ENCODE measurements around the gene EIF5A2.

Gene EIF5A2

GRCh38 chr3:170910542-170910941 is 2.1 kb upstream of the EIF5A2 start:
- Histone ChIP-seq H3K27ac (ENCODE audit: low read length) (no peak overlapping the region), H3K9ac (ENCODE audit: low read length) (no peak overlapping the region), H4K20me1 (ENCODE audit: insufficient read depth, low read length) (no peaks in the 10 kb centered on the region), H3K27me3 (ENCODE audit: low read depth, low read length) (no peaks in the 10 kb centered on the region), H3K79me2 (ENCODE audit: low read length) (no peaks in the 10 kb centered on the region; the same call in 1 of the 2 replicates), H3K4me3 (ENCODE audit: low read length) (no peak overlapping the region), H3K9me3 (ENCODE audit: insufficient read depth, low read length) (peaks cover 4% of the 10 kb centered on the region; the same call in 1 of the 2 replicates), H2AFZ (ENCODE audit: low read depth, low read length) (no peak overlapping the region), H3K36me3 (replicated peaks; ENCODE audit: low read depth, low read length) (peaks cover 3% of the 10 kb centered on the region), H3K4me1 (ENCODE audit: low read length) (peaks cover 16% of the 10 kb centered on the region), H3K4me2 (ENCODE audit: low read length) (no peak overlapping the region)
- TF ChIP-seq, protein P1, sequence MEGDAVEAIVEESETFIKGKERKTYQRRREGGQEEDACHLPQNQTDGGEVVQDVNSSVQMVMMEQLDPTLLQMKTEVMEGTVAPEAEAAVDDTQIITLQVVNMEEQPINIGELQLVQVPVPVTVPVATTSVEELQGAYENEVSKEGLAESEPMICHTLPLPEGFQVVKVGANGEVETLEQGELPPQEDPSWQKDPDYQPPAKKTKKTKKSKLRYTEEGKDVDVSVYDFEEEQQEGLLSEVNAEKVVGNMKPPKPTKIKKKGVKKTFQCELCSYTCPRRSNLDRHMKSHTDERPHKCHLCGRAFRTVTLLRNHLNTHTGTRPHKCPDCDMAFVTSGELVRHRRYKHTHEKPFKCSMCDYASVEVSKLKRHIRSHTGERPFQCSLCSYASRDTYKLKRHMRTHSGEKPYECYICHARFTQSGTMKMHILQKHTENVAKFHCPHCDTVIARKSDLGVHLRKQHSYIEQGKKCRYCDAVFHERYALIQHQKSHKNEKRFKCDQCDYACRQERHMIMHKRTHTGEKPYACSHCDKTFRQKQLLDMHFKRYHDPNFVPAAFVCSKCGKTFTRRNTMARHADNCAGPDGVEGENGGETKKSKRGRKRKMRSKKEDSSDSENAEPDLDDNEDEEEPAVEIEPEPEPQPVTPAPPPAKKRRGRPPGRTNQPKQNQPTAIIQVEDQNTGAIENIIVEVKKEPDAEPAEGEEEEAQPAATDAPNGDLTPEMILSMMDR (IDR thresholded peaks at IDR 0.05; ENCODE audit: low read depth, low read length) = no peak
- TF ChIP-seq EZH2phosphoT487 (IDR thresholded peaks at IDR 0.05; ENCODE audit: low read depth) = no peak

GRCh38 chr3:170909129-170909903 is 879 bp upstream of the EIF5A2 start:
- TF ChIP-seq EZH2phosphoT487 (IDR thresholded peaks at IDR 0.05; ENCODE audit: low read depth) = no peak
- TF ChIP-seq, protein P1 (IDR thresholded peaks at IDR 0.05; ENCODE audit: low read depth, low read length) = no peak
- H3K9ac ChIP-seq (ENCODE audit: low read length) = no peak overlapping the region
- no peaks in the 10 kb centered on the region for H3K27me3 ChIP-seq (ENCODE audit: low read depth, low read length)
- peak overlapping the region; percentile 99; the same call in 1 of the 2 replicates for H3K4me2 ChIP-seq (ENCODE audit: low read length)
- peaks cover 3% of the 10 kb centered on the region for H3K36me3 ChIP-seq (replicated peaks; ENCODE audit: low read depth, low read length)
- H3K9me3 ChIP-seq (ENCODE audit: insufficient read depth, low read length) = peaks cover 4% of the 10 kb centered on the region; the same call in 1 of the 2 replicates
- peak overlapping the region; percentile 85; the same call in 1 of the 2 replicates for H3K4me3 ChIP-seq (ENCODE audit: low read length)
- peak overlapping the region; percentile 85 for H2AFZ ChIP-seq (ENCODE audit: low read depth, low read length)
- peaks cover 16% of the 10 kb centered on the region for H3K4me1 ChIP-seq (ENCODE audit: low read length)
- H3K27ac ChIP-seq (ENCODE audit: low read length) = no peak overlapping the region
- H4K20me1 ChIP-seq (ENCODE audit: insufficient read depth, low read length) = no peaks in the 10 kb centered on the region
- no peaks in the 10 kb centered on the region; the same call in 1 of the 2 replicates for H3K79me2 ChIP-seq (ENCODE audit: low read length)

- Histone ChIP-seq H4K20me1 (ENCODE audit: insufficient read depth, low read length) (no peaks in the 10 kb centered on the region), H3K79me2 (ENCODE audit: low read length) (no peaks in the 10 kb centered on the region; the same call in 1 of the 2 replicates), H3K4me1 (ENCODE audit: low read length) (peaks cover 16% of the 10 kb centered on the region), H3K4me3 (ENCODE audit: low read length) (peak overlapping the region; percentile 85), H3K4me2 (ENCODE audit: low read length) (peak overlapping the region; percentile 99), H3K27me3 (ENCODE audit: low read depth, low read length) (no peaks in the 10 kb centered on the region), H3K27ac (ENCODE audit: low read length) (no peak overlapping the region), H3K9ac (ENCODE audit: low read length) (peak overlapping the region; percentile 75), H3K36me3 (replicated peaks; ENCODE audit: low read depth, low read length) (peaks cover 3% of the 10 kb centered on the region), H2AFZ (ENCODE audit: low read depth, low read length) (peak overlapping the region; percentile 70), H3K9me3 (ENCODE audit: insufficient read depth, low read length) (peaks cover 4% of the 10 kb centered on the region; the same call in 1 of the 2 replicates)
- TF ChIP-seq, protein P1 (IDR thresholded peaks at IDR 0.05; ENCODE audit: low read depth, low read length) = no peak
- TF ChIP-seq EZH2phosphoT487 (IDR thresholded peaks at IDR 0.05; ENCODE audit: low read depth) = no peak
These were observed 701 bp downstream of the EIF5A2 start for GRCh38 chr3:170907637-170908234.

DNA sequence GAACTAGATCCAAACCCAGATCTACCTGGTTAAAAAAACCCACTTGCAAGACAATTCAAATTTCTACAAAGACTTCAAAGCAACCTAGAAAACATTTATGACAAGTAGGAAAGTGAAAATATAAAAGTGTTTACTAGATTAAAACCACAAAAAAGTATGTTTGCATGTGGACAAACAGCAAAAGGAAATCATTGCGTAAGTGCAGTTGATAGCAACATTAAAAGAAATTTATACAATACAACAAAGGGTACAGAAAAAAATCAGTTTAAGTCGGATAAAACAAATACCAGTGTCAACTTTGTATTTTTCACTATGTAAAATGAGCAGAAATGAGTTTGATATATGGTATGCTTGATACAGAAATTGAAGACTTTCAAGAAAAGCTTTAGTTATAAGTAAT is 2.6 kb downstream of the EIF5A2 start:
- no peak overlapping the region for H3K4me3 ChIP-seq (ENCODE audit: low read length)
- H3K4me2 ChIP-seq (ENCODE audit: low read length) = no peak overlapping the region
- no peak overlapping the region for H3K9ac ChIP-seq (ENCODE audit: low read length)
- no peak overlapping the region for H2AFZ ChIP-seq (ENCODE audit: low read depth, low read length)
- H3K27ac ChIP-seq (ENCODE audit: low read length) = no peak overlapping the region
- TF ChIP-seq EZH2phosphoT487 (IDR thresholded peaks at IDR 0.05; ENCODE audit: low read depth) = no peak
- TF ChIP-seq, protein P1 (IDR thresholded peaks at IDR 0.05; ENCODE audit: low read depth, low read length) = no peak
- peaks cover 2% of the 10 kb centered on the region for H3K36me3 ChIP-seq (replicated peaks; ENCODE audit: low read depth, low read length)
- peaks cover 3% of the 10 kb centered on the region; the same call in 1 of the 2 replicates for H3K9me3 ChIP-seq (ENCODE audit: insufficient read depth, low read length)
- H4K20me1 ChIP-seq (ENCODE audit: insufficient read depth, low read length) = no peaks in the 10 kb centered on the region
- H3K4me1 ChIP-seq (ENCODE audit: low read length) = peaks cover 16% of the 10 kb centered on the region
- no peaks in the 10 kb centered on the region for H3K27me3 ChIP-seq (ENCODE audit: low read depth, low read length)
- H3K79me2 ChIP-seq (ENCODE audit: low read length) = no peaks in the 10 kb centered on the region; the same call in 1 of the 2 replicates

Data from OCI-LY3 (cell line).